ENCODE data around the gene IGFBP2. TPM values are rescaled to one million over a fixed set of nuclear protein-coding genes. Genes with fewer than 3 reads are reported as not detected.

IGFBP2 gene
- total and polyA plus RNA-seq, 8 donors: 106 to 636 (median 296) TPM

DNA sequence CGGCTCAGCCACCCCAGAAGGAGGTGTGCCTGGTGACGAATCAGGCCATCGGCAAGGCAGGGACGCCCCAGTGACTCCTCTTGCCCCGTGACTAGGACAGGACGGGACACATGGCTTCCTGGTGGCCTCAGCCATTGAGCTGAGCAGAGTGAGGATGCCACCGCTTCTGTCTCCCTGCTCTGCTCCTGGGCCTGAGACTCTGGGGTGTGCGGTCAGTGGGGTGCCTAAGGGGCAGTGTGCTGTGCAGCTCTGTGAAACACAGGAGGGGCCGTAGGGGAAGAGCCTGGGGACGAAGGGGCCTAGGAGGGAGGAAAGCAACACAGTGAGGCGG is 37.8 kb downstream of the IGFBP2 start:
- 81 to 85% (median 84%) methylated on average over 11 of the region's 11 CpGs for WGBS, 5 donors
- H3K9me3 ChIP-seq: no peaks in the 10 kb centered on the region
- intact Hi-C loops (cut with DNase I; ENCODE audit: low total_unique reads): no loop called here
- H3K36me3 ChIP-seq: peaks cover 16 to 32% (median 26%) of the 10 kb centered on the region in 4 donors
- no peaks in the 10 kb centered on the region for H3K27me3 ChIP-seq
- no peak overlapping the region for H3K4me3 ChIP-seq
- DNase-seq: no peak
- H3K27ac ChIP-seq: peak overlapping the region in 2 of 5 donors; percentile 33 to 60
- peak in 1 of 3 donors; percentile 17 for TF ChIP-seq POLR2AphosphoS5 (IDR thresholded peaks at IDR 0.05)
- TF ChIP-seq POLR2A (IDR thresholded peaks at IDR 0.05): no peak
- no peak for TF ChIP-seq EP300 (IDR thresholded peaks at IDR 0.05)
- TF ChIP-seq, protein P1, sequence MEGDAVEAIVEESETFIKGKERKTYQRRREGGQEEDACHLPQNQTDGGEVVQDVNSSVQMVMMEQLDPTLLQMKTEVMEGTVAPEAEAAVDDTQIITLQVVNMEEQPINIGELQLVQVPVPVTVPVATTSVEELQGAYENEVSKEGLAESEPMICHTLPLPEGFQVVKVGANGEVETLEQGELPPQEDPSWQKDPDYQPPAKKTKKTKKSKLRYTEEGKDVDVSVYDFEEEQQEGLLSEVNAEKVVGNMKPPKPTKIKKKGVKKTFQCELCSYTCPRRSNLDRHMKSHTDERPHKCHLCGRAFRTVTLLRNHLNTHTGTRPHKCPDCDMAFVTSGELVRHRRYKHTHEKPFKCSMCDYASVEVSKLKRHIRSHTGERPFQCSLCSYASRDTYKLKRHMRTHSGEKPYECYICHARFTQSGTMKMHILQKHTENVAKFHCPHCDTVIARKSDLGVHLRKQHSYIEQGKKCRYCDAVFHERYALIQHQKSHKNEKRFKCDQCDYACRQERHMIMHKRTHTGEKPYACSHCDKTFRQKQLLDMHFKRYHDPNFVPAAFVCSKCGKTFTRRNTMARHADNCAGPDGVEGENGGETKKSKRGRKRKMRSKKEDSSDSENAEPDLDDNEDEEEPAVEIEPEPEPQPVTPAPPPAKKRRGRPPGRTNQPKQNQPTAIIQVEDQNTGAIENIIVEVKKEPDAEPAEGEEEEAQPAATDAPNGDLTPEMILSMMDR (IDR thresholded peaks at IDR 0.05): no peak
- peaks cover 1 to 6% (median 3%) of the 10 kb centered on the region in 4 donors for H3K4me1 ChIP-seq

DNA sequence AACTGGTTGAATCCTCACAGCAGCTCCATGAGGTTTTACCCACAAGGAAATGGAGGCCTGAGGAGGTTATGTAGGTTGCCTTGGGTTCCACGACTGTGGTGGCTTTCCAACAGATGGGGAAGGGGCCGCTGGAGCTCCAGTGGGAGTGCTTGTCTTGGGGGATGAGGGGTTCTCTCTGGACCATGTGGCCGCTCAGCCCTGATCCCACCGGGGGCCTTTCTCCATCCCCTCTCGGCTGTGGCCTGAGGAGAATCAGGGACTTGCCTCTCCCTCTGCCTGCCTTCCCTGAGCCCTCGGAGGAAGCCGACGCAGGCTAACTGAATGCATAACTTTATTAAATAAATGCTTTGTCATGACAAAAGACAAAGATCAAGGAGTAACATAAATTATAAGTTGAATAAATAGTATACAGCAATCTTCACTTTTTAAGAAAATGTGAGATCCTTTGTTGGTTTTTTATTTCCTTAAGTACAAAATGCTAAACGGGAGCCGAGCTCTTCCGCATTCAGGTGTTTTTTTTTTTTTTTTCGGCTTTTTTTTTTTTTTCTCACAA is 38.6 kb downstream of the IGFBP2 start:
- intact Hi-C loops (cut with DNase I; ENCODE audit: low total_unique reads): no loop called here
- no peak for DNase-seq
- H3K27ac ChIP-seq: peak overlapping the region in 2 of 5 donors; percentile 33 to 60
- peaks cover 22 to 40% (median 34%) of the 10 kb centered on the region in 4 donors for H3K36me3 ChIP-seq
- no peak overlapping the region for H3K4me3 ChIP-seq
- H3K9me3 ChIP-seq: no peaks in the 10 kb centered on the region
- no peaks in the 10 kb centered on the region for H3K27me3 ChIP-seq
- TF ChIP-seq, protein P1 (IDR thresholded peaks at IDR 0.05): no peak
- TF ChIP-seq POLR2AphosphoS5 (IDR thresholded peaks at IDR 0.05): no peak
- TF ChIP-seq EP300 (IDR thresholded peaks at IDR 0.05): no peak
- no peak for TF ChIP-seq POLR2A (IDR thresholded peaks at IDR 0.05)
- 68 to 87% (median 81%) methylated on average over 12 of the region's 12 CpGs for WGBS, 5 donors
- no peaks in the 10 kb centered on the region for H3K4me1 ChIP-seq

DNA sequence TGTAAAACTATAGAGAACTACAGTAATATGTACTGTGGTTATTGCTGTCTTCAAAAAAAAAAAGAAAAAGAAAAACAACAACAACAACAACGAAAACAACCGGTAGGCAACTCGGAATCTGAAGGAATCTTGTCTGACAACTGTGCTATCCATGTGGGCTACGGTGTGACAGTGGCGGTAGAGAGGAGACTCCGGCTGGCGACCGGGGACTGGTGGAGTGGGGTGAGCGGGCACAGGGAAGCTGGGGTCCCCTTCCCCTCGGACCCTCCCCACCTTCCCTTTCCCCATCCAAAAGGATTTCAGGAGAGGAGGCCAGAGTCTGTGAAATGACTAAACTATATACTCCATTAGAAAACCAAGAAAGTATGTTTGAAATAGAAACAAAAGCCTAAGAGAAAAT is 39.2 kb downstream of the IGFBP2 start:
- Histone ChIP-seq H3K27ac (peak overlapping the region in 2 of 5 donors; percentile 24 to 68), H3K4me1 (no peaks in the 10 kb centered on the region), H3K27me3 (no peaks in the 10 kb centered on the region), H3K4me3 (no peak overlapping the region), H3K9me3 (no peaks in the 10 kb centered on the region), H3K36me3 (peaks cover 25 to 46% (median 40%) of the 10 kb centered on the region in 4 donors)
- WGBS, 5 donors: 80 to 89% (median 87%) methylated on average over 10 of the region's 10 CpGs
- TF ChIP-seq, protein P1 (IDR thresholded peaks at IDR 0.05): no peak
- TF ChIP-seq EP300 (IDR thresholded peaks at IDR 0.05): no peak
- no peak for TF ChIP-seq POLR2A (IDR thresholded peaks at IDR 0.05)
- TF ChIP-seq POLR2AphosphoS5 (IDR thresholded peaks at IDR 0.05): no peak
- no peak for DNase-seq
- intact Hi-C loops (cut with DNase I; ENCODE audit: low total_unique reads): no loop called here

DNA sequence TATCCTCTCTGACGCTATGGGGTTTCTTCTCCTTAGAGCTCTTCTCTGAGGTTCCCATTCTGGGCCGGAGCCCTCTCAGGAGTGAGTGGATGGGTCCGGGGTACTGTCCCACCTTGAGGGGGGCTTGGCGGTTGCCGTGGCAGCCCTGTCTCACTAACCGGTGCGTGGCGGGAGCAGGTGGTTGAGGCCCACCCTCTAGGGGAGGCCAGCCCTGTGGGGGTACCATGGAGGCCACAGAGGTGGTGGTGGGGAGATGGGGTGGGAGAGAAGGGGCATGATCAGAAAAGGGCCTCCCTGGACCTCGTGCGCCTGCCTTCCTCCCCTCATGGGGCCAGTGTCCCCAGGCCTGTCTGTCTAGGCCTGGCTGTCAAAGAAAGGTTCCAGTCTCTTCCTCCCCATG is 39.8 kb downstream of the IGFBP2 start:
- Histone ChIP-seq H3K36me3 (peaks cover 30 to 52% (median 46%) of the 10 kb centered on the region in 4 donors), H3K4me3 (no peak overlapping the region), H3K9me3 (no peaks in the 10 kb centered on the region), H3K27ac (peak overlapping the region in 2 of 5 donors; percentile 24 to 68), H3K4me1 (no peaks in the 10 kb centered on the region), H3K27me3 (no peaks in the 10 kb centered on the region)
- DNase-seq: no peak
- no peak for TF ChIP-seq EP300 (IDR thresholded peaks at IDR 0.05)
- TF ChIP-seq, protein P1 (IDR thresholded peaks at IDR 0.05): no peak
- no peak for TF ChIP-seq POLR2A (IDR thresholded peaks at IDR 0.05)
- TF ChIP-seq POLR2AphosphoS5 (IDR thresholded peaks at IDR 0.05): no peak
- WGBS, 5 donors: 83 to 92% (median 89%) methylated on average over 5 to 10 of the region's 10 CpGs
- intact Hi-C loops (cut with DNase I; ENCODE audit: low total_unique reads): no loop called here

All from stomach (tissue), 9 donors.